ENCODE data around the gene EPHA2. TPM values are rescaled to one million over a fixed set of nuclear protein-coding genes. Genes with fewer than 3 reads are reported as not detected.

Gene EPHA2
- total RNA-seq, 4 donors from 2014 or later = 30.0 to 66.9 (median 35.9) TPM

DNA sequence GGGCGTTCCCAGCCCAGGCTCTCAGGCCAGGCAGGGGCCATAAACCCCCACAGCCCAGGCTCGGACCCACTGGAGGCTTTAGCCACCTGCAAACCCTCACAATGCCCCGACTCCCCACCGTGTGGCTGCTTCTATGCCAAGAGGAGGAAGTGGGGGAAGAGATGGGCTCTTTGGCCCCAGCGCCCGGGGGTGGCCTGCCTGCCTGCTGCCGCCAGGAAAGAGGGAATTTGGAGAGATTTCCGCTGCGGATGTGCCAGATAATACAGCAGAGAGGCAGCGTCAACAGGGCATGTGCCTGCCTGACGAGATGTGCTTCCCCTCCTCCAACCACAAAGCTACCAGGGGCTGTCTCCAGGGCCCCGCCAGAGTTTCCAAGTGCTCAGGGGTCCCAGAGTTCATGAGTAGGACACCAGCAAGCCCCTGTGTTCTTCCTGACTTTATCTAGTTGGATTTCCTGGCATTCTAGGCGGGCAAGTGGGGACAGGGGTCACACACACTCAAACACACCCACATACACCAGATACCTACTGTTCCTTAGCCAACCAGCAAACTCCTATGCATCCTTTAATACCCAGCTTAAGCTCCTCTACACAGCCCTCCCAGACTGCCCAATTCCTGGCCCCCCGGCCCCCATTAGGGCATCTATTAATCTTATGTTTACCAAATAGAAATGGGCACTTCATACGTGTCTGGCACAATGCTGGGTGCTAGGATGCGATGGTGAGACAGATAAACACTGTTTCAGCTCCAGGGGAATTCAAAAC, 14.1 kb downstream of the EPHA2 start:
- TF ChIP-seq, protein P1, sequence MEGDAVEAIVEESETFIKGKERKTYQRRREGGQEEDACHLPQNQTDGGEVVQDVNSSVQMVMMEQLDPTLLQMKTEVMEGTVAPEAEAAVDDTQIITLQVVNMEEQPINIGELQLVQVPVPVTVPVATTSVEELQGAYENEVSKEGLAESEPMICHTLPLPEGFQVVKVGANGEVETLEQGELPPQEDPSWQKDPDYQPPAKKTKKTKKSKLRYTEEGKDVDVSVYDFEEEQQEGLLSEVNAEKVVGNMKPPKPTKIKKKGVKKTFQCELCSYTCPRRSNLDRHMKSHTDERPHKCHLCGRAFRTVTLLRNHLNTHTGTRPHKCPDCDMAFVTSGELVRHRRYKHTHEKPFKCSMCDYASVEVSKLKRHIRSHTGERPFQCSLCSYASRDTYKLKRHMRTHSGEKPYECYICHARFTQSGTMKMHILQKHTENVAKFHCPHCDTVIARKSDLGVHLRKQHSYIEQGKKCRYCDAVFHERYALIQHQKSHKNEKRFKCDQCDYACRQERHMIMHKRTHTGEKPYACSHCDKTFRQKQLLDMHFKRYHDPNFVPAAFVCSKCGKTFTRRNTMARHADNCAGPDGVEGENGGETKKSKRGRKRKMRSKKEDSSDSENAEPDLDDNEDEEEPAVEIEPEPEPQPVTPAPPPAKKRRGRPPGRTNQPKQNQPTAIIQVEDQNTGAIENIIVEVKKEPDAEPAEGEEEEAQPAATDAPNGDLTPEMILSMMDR (IDR thresholded peaks at IDR 0.05) = no peak
- peak in 1 of 2 donors; percentile 42 for TF ChIP-seq EP300 (IDR thresholded peaks at IDR 0.05)
- DNase-seq (ENCODE audit: low spot score in 2 of 2) = no peak

DNA sequence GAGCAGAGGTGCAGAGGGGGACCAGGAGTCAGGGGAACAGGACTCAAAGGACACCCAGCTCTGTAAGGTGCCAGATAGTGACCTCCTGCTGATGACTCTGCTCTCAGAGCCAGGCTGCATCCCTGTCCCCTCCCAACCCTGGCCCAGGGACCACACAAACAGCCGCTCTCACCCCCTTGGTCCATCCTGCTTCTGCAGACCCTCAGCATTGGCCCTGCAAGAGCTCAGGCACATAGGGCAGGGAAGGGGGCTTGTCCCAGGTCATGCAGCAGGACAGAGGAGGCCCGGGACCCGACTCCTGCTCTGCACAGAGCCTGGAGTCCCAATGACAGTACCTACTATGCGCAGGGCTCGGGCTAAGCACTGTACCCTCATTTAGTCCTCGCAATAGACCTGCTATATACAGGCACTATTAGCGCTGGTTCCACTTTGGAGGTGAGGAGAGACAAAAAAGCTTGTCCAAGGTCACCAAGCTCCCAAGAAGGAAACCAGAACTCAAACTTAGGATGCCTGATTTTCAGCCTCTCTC, 15.7 kb downstream of the EPHA2 start:
- no peak overlapping the region for H3K4me3 ChIP-seq
- no peak for DNase-seq (ENCODE audit: low spot score in 2 of 2)
- WGBS, 2 donors = 86 to 94% methylated on average over 7 of the region's 7 CpGs
- peaks cover 0 to 67% (median 29%) of the 10 kb centered on the region in 4 donors for H3K4me1 ChIP-seq
- H3K27ac ChIP-seq = peak overlapping the region in 3 of 4 donors; percentile 37 to 88 (median 86)
- peaks cover 0 to 62% (median 0%) of the 10 kb centered on the region in 3 donors for H3K36me3 ChIP-seq
- H3K9me3 ChIP-seq = no peaks in the 10 kb centered on the region
- TF ChIP-seq, protein P1 (IDR thresholded peaks at IDR 0.05) = no peak
- no peaks in the 10 kb centered on the region for H3K27me3 ChIP-seq

More for the DNA sequence above, 14.1 kb downstream of the EPHA2 start:
- Histone ChIP-seq H3K27ac (peak overlapping the region; percentile 6 to 88 (median 75)), H3K4me1 (peaks cover 0 to 83% (median 44%) of the 10 kb centered on the region in 4 donors), H3K27me3 (no peaks in the 10 kb centered on the region), H3K9me3 (no peaks in the 10 kb centered on the region), H3K36me3 (peaks cover 0 to 49% (median 0%) of the 10 kb centered on the region in 3 donors), H3K4me3 (no peak overlapping the region)
- WGBS, 2 donors = 31 to 32% methylated on average over 13 to 16 of the region's 16 CpGs

DNA sequence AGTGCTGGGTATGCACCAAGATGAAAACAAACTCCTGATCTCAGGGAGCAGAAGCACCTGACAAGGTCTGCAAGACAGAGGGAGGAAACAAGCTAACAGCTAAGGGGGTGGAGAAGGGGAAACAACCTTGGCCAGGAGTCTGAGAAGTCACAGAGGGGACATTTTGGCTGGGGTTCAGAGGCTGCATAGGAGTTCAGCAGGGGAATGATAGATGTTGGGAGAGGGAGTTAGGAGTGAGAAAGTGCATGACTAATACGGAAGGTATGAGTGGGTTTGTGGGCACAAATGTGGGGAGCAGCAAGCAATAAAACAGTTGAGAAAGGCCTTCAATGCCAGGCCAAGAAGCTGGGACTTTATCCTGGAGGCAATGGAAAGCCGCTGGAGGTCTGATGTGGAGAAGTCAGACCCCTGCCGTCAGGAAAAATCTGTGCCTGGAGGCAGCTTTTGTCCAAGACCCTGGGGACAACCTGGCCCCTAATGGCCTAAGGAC, 16.4 kb downstream of the EPHA2 start:
- H3K27ac ChIP-seq = peak overlapping the region in 2 of 4 donors; percentile 86 to 88
- no peak overlapping the region for H3K4me3 ChIP-seq
- H3K4me1 ChIP-seq = peaks cover 0 to 61% (median 23%) of the 10 kb centered on the region in 4 donors
- H3K9me3 ChIP-seq = no peaks in the 10 kb centered on the region
- no peak for DNase-seq (ENCODE audit: low spot score in 2 of 2)
- H3K27me3 ChIP-seq = no peaks in the 10 kb centered on the region
- H3K36me3 ChIP-seq = peaks cover 0 to 68% (median 0%) of the 10 kb centered on the region in 3 donors
- 55 to 65% methylated on average over 3 of the region's 3 CpGs for WGBS, 2 donors
- TF ChIP-seq EP300 (IDR thresholded peaks at IDR 0.05) = no peak
- TF ChIP-seq, protein P1 (IDR thresholded peaks at IDR 0.05) = no peak
- no peak for TF ChIP-seq POLR2A (IDR thresholded peaks at IDR 0.05)

DNA sequence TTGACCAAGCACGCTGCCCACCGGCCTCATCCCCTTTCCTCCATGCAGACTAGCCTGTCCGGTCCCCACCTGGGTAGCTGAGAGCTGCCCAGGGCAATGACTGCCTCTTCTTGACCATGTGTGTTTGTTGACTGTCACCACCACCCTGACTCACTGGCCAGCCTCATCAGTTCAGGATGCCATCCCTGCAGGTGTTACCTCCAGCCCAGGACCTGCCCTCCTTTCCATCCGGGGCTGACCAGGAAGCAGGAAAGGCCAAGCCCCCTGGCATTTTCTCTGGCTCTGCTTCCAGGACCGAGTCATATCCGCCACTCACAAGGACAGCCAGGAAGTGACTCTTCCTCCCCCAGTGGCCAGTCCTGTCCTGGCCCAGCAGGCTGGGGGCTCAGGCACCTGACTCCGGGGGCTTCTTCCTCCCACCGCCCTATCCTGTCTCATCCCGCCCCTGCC, 17.1 kb downstream of the EPHA2 start:
- WGBS, 2 donors = 55 to 75% methylated on average over 8 to 9 of the region's 9 CpGs
- H3K4me3 ChIP-seq = no peak overlapping the region
- DNase-seq (ENCODE audit: low spot score in 2 of 2) = no peak
- H3K9me3 ChIP-seq = no peaks in the 10 kb centered on the region
- peak overlapping the region in 2 of 4 donors; percentile 86 to 88 for H3K27ac ChIP-seq
- peaks cover 0 to 76% (median 0%) of the 10 kb centered on the region in 3 donors for H3K36me3 ChIP-seq
- TF ChIP-seq EP300 (IDR thresholded peaks at IDR 0.05) (no peak), POLR2A (IDR thresholded peaks at IDR 0.05) (no peak)
- TF ChIP-seq, protein P1 (IDR thresholded peaks at IDR 0.05) = no peak
- peaks cover 0 to 54% (median 17%) of the 10 kb centered on the region in 4 donors for H3K4me1 ChIP-seq
- no peaks in the 10 kb centered on the region for H3K27me3 ChIP-seq

Measured in tibial nerve (tissue), 4 donors.